ENCODE measurements around the gene TRIM54.
"Not testable (repeated sequence)": the region's sequence is repeated elsewhere in the genome, so short reads cannot be mapped to it uniquely, and the experiment has no call there.

TRIM54 gene

DNA sequence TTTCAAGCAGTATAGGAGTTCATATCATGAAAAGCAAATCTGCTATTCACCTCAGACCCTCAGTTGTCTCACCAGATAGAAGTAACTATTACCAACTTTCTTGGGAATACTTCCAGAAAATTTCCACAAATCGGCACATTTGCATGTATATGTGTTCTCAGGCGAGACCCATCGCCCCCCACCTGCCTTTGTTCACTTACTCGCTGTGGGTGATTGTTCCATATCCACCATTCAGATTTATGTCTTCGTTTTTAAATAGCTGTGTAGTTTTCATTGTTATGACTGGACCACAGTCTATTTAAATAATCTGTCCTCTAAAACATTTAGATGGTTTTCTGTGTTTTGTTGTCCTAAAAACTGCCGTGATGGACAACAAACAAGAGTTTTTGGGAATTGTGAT is 3.3 kb downstream of the TRIM54 start:
- DNase-seq: no peak

DNA sequence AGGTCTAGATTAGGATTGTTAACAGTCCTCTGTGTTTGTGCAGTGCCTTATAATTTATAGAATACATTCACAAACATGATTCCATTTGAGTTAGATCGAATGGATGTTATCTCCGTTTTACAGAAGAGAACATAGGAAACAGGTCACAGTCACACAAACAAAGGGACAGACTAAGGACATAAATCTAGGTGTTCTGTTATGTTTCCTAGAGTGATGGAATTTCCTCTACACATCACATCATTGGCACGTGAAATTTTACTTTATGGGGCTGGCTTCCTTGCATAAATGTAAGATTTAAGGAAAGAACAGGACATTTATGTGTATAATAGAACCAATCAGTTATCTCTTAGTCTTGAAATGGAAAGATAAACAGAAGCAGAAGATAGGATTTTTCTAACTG is 6.4 kb downstream of the TRIM54 start:
- DNase-seq: no peak

DNA sequence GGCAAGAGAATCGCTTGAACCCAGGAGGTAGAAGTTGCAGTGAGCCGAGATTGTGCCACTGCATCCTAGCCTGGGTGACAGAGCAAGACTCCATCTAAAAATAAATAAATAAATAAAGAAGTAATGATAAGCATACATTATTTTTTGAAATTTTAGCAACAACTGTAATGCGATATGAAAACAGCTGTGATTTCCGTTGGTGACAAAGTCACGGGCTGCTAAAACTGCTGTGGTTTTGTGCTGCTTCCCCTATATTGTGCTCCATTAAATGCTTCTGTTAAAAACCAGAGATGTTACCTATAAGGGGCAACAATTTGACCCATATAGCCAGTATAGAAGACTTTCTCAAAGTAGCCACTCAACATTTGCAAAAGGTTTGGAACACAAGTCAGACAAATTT is 8.3 kb downstream of the TRIM54 start:
- no peak for DNase-seq

DNA sequence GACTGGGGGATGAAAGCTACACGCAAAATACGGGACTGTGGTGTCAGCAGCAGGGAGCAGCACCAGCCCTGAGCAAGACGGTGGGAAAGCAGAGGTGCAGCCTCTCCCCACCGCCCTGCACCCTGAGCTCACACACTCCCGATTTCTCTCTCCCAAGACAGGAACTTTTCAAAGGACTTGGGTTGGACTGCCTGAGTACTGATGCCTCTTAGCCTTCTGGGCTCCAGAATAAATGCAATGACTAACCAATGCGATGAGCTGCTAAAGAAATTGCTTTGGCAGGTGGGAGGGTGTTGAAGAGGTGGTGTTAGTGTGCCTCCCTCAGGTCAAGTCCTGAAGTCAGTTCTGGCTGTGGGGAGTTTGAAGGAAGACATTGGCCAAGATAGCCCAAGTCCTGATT is 9.6 kb downstream of the TRIM54 start:
- peak in 1 of 2 experiments; percentile 15 for DNase-seq

DNA sequence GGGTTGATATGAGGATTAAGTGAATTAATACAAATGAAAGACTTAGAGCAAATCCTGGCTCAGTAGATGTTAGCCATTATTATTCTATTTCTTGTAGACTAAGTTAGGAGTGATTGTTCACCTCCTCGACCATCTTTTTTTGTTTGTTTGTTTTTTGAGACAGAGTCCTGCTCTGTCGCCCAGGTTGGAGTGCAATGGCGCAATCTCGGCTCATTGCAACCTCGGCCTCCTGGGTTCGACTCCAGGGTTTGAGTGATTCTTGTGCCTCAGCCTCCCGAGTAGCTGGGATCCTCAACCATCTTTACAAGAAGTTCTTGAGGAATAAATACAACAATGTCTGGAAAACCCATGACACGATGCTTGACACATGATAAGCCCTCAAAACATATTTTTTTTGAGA is 12.7 kb downstream of the TRIM54 start:
- DNase-seq: no peak

DNA sequence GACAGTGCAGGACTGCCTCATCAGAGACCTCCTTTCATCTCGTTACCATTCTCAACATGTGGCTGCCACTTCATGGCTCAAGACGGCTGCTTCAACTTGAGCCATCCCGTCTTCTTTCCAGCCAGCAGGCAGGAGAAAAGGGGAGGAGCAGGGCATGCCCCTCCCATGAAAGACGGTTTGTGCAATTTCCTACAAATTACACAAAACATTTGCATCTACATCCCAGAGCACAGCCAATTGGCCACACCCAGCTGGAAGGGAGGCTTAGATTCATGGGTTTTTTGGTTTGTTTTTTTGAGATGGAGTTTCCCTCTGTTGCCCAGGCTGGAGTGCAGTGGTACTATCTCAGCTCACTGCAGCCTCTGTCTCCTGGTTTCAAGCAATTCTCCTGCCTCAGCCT is 14.3 kb downstream of the TRIM54 start:
- no peak for DNase-seq

DNA sequence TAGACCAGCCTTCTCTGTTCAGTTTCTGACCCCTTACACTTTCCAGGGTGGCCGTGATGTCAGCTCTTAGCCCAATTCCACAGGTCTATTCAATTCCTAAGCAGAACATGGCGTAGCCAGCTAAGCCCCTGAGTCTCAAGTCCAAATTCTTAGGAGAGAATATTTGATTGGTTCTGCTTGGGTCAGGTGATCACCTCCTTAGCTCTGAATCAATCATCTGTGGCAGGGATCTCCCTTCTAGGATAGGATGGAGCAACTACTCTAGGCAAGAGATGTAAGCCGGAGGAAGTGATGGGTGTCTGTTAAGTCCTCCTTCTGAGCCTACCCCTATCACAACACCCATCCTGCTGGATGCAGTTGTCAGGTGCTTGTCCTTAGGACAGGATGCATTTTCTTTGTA is 15.0 kb downstream of the TRIM54 start:
- no peak for DNase-seq

DNA sequence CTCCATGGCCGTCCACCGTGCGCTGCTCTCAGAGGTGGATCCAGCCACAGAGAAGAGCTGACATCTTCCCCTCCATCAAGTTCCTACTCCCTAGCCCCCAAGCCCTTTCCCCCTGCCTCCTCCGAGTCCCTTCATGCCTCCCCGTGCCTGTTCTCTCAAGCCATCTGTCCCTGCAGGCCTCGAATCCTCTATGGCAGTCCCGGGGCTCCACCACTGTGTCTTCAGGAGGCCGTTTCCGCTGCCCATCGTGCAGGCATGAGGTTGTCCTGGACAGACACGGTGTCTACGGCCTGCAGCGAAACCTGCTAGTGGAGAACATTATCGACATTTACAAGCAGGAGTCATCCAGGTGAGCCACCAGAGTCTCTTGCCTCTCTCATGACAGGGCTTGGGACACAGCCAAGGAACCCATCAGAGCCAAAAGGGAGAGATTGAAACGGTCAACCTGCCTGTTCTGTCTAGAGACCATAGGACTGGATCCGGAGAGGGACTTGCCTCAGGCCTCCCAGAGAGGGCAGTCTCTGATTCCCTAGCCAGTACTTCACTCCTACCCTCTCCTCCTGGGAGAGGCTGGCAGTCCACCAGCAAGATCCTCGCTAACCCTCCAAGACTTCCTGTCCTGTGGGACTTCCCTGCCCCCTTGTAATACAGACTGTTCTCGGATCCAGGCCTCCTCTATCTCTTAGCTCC is 16.3 kb downstream of the TRIM54 start:
- DNase-seq: no peak

DNA sequence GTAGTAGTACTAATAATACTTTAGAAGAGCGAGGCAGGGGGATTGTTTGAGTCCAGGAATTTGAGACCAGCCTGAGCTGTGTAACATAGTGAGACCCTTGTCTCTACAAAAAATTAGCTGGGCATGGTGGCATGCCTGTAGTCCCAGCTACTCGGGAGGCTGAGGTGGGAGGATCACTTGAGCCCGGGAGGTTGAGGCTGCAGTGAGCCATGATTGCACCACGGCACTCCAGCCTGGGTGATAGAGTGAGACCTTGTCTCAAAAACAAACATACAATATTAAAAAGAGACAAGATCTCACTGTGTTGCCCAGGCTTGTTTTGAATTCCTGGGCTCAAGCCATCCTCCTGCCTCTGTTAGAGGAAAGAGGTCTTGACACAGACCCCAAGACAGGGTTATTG is 18.4 kb downstream of the TRIM54 start:
- not testable (repeated sequence) for DNase-seq

DNA sequence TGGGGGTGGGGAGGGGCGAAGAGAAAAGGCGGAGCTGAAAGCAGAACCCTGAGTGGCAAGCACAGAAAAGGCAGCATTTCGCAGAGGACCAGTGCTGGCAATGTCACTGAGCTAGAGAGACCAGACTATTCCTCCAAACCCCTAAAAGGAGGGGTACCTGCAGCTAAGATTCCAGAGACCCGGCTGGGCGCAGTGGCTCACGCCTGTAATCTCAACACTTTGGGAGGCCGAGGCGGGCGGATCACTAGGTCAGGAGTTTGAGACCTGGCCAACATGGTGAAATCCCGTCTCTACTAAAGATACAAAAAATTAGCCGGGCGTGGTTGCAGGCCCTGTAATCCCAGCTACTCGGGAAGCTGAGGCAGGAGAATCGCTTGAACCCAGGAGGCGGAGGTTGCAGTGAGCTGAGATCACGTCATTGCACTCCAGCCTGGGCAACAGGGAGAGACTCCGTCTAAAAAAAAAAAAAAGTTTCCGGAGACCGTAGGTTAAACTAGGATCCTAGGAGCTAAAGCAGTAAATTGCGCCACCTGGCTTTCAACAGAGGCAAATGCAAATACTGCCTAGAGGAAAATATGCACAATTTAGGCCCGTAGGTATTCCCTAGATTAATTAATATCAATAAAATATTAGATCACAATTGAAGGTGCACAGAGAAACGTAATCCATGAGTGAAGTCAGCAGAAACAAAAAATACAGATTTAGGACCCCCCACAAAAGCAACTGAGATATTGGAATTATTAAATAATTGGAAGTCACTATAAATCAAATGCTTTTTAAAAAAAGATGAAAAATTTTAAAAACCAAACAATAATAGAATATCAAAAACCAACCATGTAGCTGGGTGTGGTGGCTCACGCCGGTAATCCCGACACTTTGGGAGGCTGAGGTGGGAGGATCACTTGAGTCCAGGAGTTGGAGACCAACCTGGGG is 21.1 kb downstream of the TRIM54 start:
- peak; percentile 75 to 88 for DNase-seq

DNA sequence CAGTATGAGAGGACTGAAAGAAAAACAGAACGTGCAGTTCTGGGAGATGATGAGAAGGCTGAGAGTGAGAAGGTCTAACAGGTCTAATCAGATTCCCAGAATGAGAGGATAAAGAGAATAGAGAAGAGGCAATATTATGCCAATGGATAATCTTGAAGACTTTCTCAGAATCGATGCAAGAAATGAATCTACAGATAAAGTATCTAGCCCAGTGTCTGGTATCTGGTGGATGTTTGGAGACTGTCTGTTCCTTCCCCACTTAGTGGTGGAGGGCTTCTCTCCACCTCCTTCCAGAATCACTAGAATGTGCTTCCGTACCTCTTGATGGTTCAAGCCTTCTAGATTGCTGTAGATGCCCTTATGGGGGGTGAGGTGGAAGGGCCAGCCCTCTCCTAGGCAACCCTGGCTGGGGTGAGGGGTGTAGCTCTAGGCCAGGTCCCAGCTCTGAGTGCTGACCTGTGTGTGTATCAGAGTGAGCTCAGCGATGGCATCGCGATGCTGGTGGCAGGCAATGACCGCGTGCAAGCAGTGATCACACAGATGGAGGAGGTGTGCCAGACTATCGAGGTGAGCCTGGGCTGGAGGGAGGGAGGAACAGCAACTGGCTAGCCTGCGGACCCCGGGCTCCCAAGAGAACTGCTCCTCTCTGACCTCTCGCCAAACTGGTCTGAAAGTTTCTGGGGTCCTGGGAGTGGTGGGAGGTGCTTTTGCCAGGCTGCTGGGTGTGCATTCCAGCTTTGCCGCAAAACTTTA is 22.4 kb downstream of the TRIM54 start:
- DNase-seq: no peak

DNA sequence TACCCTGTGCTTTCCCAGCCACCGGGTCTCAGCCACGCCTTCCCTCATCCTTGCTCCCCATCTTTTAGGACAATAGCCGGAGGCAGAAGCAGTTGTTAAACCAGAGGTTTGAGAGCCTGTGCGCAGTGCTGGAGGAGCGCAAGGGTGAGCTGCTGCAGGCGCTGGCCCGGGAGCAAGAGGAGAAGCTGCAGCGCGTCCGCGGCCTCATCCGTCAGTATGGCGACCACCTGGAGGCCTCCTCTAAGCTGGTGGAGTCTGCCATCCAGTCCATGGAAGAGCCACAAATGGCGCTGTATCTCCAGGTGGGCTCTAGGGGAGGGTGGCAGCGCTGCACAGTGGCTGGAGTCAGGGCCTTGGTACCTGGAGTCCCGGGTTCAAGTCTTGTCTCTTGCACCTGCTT is 23.3 kb downstream of the TRIM54 start:
- DNase-seq: no peak

DNA sequence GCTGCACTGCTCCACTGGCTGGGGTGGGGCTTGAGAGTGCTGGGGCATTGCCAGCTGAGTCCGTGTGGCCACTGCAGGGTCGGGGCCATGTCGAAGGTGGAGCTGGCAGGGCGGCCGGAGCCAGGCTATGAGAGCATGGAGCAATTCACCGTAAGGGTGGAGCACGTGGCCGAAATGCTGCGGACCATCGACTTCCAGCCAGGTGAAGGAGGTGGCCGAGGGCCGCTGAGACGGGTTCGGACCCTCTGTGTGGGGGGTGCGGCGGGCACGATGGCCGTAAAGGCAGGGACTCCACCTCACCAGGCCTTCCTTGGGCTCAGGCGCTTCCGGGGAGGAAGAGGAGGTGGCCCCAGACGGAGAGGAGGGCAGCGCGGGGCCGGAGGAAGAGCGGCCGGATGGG is 23.9 kb downstream of the TRIM54 start:
- no peak for DNase-seq

DNA sequence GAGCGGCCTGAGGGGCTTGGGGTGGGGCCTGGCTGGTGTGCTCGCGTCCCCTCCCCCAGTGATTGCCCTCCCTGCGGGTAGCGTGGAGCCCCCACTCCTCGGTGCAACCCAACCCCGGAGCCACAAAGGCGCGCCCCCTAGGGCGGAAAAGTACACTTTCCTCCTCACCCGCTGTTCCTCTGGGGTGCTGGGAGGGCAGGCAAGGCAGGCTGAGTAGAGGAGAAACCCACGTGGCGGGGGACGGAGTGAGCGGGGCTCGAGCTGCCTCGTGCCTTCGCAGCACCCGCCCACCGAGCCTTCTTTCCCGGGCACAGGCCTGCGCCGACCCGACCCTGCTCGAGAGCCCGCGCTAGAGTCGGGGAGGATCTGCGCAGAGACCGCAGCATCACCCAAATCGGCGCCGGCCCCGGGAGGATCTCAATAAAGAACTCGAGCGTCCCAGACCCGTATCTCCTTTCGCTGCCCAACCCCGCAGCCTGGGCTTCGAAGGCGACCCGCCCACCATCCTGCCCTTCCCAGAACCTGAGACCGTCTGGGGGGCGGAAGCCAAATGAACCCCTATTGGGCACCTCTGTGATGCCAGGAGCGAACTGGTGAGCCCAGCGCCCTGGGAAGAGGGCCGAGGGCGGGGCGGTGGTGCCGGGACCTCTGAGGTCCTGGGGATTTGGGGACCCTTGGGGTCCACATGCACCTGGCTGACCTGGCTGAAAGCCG is 24.5 kb downstream of the TRIM54 start:
- DNase-seq: no peak

DNA sequence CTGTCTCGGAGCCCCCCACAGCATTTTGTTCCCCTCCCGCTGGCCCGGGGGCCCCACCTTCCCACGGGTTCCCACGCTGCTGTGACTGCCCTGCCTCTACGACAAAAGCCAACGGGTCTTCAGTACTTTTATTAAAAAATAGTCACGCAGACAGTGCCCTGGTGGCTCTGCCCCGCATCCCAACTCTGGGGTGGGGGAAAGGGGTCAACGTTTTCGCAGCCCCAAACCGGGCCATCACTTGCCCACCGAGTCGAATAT is 25.0 kb downstream of the TRIM54 start:
- no peak for DNase-seq

DNA sequence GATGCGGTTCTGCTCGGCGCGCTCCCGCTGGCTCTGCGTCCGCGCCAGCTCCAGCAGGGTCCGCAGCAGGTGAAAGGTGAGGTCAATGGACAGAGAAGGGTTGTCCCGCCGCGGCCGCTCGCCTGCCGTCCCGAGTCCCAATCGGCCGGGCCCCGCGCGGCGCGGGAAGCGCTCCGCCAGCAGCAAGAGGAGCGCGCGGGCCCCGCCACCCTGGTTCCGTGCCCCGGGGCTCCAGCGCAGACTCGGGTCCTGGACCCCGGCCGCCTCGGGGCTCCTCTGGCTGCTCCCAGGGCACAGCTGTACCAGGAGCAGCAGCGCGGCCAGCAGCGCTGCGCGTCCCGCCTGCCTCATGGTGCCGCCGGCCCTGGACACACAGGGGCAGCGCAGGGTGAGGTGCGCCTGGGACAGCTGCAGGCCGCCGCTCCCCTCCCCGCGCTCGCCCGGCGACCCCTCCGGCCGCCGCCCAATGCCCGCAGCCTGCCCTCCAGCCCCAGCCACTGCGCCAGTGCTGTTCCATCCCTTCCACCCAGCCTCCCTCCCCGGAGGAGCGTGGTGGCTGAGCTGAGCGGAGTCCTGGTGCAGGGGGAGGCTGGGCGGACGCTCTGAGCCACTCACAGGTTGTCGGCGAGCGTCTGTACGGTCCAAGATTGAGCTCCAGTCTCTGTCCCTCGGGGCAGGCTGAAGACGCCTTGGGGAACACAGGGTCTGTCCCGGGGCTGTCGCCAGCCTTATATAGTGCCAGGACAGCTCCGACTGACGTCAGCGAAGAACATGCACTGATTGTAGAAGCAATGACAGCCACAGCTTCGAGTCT is 25.5 kb downstream of the TRIM54 start:
- DNase-seq: no peak

DNA sequence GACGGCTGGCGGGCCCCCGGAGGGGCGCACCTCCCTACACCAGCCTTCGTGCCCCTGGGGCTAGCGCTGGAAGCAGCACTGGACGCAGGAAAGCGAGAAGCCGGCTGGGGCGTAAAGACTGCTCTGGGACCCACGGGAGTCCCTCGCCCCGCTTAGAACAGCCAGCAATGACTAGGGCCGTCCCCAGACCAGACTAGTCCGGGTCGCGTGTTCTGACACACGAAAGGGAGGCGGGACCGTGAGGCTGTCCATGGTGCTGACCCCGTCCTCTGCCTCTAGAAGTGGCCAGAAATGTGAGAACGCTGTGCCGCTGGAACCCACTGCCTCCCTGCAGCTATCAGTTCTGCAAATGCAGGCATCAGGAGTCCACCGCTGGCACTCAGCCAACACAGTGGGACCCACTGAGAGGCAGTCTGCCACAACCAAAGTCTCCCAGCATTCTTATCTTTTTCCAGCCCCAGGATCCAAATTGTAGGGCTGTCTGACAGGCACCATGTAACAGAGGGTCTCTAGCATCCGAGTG is 26.2 kb downstream of the TRIM54 start, which contains the start of gene UCN:
Gene UCN (minus strand): TSS at position 87 of the 523 bp plus-strand sequence. CDS start 550 bp downstream, outside the sequence.
- DNase-seq: no peak

DNA sequence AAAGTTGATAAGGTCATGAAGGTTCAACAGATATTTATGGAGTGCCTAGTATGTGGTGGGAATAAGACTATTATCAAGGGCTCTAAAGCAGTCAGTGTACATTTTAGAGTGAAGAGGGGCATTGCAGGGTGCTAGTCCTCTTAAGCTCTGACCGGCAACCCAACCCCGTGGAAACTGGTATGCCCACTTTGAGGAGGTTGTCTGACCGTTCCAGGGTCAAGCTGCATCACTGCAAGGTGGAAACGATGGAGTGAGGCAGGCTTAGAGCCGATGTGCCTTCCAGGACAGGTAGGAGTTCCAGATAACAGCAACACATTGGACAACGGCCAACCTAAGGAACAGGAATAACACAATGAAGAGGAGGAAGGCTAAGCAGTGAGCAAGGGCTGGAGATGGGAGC is 27.4 kb downstream of the TRIM54 start:
- no peak for DNase-seq

DNA sequence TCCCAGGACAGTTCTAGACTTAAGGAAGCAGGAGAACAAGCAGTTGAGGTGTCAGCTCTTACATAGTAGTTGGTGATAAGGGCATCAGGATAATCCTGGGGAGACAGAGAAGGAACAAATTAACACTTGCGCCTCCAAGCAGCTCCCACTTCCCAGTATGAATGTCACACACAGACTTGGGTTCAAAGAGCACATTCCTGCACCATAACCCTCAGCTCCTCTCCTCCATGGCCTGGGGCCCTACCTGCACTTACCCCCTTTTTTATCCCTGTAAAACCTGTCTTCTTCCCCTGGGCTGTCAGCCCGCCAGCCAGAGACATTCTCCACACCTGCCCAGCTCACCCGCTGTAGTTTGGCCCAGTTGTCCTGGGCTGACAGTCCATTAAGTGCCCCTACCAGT is 29.9 kb downstream of the TRIM54 start:
- no peak for DNase-seq

DNA sequence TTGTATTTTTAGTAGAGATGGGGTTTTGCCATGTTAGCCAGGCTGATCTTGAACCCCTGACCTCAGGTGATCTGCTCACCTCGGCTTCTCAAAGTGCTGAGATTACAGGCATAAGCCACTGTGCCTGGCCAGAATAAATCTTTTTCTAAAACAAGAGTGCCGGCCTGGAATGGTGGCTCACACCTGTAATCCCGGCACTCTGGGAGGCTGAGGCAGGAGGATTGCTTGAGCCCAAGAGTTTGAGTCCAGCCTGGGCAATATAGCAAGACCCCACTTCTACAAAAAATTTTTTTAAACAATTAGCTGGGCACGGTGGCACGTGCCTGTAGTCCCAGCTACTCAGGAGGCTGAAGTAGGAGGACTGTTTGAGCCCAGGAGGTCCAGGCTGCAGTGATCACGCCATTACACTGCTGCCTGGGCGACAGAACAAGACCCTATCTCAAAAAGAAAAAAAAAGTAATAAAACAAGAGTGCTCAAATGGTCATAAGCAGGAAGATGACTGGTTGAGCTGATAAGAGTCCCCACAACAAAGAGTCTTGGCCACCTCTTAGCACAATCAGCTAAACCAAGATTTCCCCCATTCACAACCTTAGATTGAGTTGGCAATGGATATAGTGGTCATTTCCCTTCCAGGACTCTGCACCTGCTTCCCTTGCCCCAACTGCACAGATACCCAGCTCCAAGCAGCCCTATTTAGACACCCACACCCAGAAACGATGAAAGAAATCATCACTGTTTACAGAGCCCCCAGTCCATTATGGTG is 31.8 kb downstream of the TRIM54 start:
- DNase-seq: no peak

DNA sequence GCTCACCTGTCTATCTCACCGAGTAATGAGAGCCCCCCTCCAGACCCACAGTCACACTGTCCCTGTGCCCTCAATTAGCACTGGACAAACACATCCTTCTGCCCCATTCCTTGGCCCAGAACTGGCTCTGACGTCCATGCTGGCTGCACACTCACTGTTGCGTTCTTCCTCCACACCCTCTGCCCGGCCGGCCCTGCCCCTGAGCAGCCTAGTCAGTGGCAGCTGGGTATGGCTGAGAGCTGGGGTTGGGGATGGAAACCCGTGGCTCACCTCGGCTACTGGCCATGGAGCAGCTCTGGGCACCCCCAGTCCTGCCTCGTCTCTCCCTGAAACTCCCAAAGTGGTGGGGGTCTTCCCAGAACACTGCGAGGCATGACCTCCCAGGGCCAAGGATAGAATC is 32.5 kb downstream of the TRIM54 start:
- DNase-seq: no peak

All from SW 1271 (cell line).